IMR-90 (cell line): ENCODE results near the gene SLIT2.
A peak's percentile ranks its signal among the peaks of the same experiment; 100 is the strongest.

Experiments
- BHLHE40 ChIP-seq: fragments of 150-350 bp; IDR thresholded peaks from 2 replicates; pipeline ENCODE4 v1.6.1; 2016; ENCODE audit warnings: mild to moderate bottlenecking, low read depth, low read length
- CEBPB ChIP-seq: IDR thresholded peaks from 2 replicates; pipeline ENCODE4 v1.6.1; 2012; ENCODE audit warnings: low read depth, low read length, improper control_type of control experiment
- CHD1 ChIP-seq: IDR thresholded peaks from 2 replicates; pipeline ENCODE4 v1.6.1; 2012; ENCODE audit warnings: low read depth, low read length, improper control_type of control experiment
- FOS ChIP-seq: fragments of 150-350 bp; IDR thresholded peaks from 2 replicates; pipeline ENCODE4 v1.6.1; 2016; ENCODE audit warnings: low read depth, low read length
- MAZ ChIP-seq: IDR thresholded peaks from 2 replicates; pipeline ENCODE4 v1.6.1; 2012; ENCODE audit warnings: low read depth, mild to moderate bottlenecking, low read length, improper control_type of control experiment, moderate library complexity, borderline replicate concordance
- POLR2A ChIP-seq: IDR thresholded peaks from 2 replicates; pipeline ENCODE4 v1.6.1; 2012; ENCODE audit warnings: mild to moderate bottlenecking, low read depth, low read length
- RAD21 ChIP-seq: IDR thresholded peaks from 2 replicates; pipeline ENCODE4 v1.6.1; 2012; ENCODE audit warnings: low read length, improper control_type of control experiment
- RCOR1 ChIP-seq: IDR thresholded peaks from 2 replicates; pipeline ENCODE4 v1.6.1; 2012; ENCODE audit warnings: mild to moderate bottlenecking, low read length, improper control_type of control experiment; ENCODE audit not compliant: insufficient replicate concordance
- RFX5 ChIP-seq: IDR thresholded peaks from 2 replicates; pipeline ENCODE4 v1.8.0; 2012; ENCODE audit warnings: low read depth, mild to moderate bottlenecking, low read length, moderate library complexity
- SMC3 ChIP-seq: fragments of 150-350 bp; IDR thresholded peaks from 2 replicates; pipeline ENCODE4 v1.6.1; 2016; ENCODE audit warnings: low read depth, mild to moderate bottlenecking, antibody characterized with exemption, low read length, moderate library complexity
- TF ChIP-seq, protein P1 (sequence below): conservative IDR thresholded peaks from 2 replicates; pipeline ENCODE4 v1.5.1; 2012; ENCODE audit warnings: mild to moderate bottlenecking, low read depth, low read length, improper control_type of control experiment
- TF ChIP-seq, protein P2 (sequence below): fragments of 150-350 bp; IDR thresholded peaks from 2 replicates; pipeline ENCODE4 v1.6.1; 2016; ENCODE audit warnings: low read depth, mild to moderate bottlenecking, low read length, moderate library complexity, borderline replicate concordance
- TF ChIP-seq, protein P3 (sequence below): fragments of 150-350 bp; IDR thresholded peaks from 2 replicates; pipeline ENCODE4 v1.6.1; 2017; ENCODE audit warnings: mild to moderate bottlenecking, antibody characterized with exemption, low read length, low read depth

DNA sequence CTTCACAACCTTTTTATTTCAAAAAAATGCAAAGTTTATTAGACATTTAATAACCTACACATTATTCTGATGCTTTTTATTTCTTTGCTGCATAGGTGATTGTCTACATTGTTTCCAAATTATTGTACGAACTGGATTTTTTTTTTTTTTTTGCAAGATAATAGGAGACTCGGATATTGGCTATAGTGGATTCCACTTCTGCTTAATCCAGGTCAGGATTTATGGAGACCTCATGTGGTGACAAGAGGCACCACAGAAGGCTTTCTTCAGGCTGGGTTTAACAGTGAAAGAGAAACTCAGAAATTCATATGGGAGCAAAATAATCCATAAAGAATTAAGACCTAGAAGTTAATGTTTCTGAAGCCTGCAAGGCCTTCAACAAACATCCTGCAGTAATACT is 2.4 kb upstream of the SLIT2 start:
- TF ChIP-seq, protein P1, sequence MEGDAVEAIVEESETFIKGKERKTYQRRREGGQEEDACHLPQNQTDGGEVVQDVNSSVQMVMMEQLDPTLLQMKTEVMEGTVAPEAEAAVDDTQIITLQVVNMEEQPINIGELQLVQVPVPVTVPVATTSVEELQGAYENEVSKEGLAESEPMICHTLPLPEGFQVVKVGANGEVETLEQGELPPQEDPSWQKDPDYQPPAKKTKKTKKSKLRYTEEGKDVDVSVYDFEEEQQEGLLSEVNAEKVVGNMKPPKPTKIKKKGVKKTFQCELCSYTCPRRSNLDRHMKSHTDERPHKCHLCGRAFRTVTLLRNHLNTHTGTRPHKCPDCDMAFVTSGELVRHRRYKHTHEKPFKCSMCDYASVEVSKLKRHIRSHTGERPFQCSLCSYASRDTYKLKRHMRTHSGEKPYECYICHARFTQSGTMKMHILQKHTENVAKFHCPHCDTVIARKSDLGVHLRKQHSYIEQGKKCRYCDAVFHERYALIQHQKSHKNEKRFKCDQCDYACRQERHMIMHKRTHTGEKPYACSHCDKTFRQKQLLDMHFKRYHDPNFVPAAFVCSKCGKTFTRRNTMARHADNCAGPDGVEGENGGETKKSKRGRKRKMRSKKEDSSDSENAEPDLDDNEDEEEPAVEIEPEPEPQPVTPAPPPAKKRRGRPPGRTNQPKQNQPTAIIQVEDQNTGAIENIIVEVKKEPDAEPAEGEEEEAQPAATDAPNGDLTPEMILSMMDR = peak; percentile 64
- TF ChIP-seq RFX5 (no peak), POLR2A (no peak), SMC3 (peak; percentile 51; the same call in 1 of the 2 replicates), RAD21 (peak; percentile 70), CHD1 (no peak), CEBPB (no peak), RCOR1 (no peak), MAZ (no peak), FOS (no peak), BHLHE40 (no peak)
- TF ChIP-seq, protein P2, sequence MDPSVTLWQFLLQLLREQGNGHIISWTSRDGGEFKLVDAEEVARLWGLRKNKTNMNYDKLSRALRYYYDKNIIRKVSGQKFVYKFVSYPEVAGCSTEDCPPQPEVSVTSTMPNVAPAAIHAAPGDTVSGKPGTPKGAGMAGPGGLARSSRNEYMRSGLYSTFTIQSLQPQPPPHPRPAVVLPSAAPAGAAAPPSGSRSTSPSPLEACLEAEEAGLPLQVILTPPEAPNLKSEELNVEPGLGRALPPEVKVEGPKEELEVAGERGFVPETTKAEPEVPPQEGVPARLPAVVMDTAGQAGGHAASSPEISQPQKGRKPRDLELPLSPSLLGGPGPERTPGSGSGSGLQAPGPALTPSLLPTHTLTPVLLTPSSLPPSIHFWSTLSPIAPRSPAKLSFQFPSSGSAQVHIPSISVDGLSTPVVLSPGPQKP = no peak
- TF ChIP-seq, protein P3, sequence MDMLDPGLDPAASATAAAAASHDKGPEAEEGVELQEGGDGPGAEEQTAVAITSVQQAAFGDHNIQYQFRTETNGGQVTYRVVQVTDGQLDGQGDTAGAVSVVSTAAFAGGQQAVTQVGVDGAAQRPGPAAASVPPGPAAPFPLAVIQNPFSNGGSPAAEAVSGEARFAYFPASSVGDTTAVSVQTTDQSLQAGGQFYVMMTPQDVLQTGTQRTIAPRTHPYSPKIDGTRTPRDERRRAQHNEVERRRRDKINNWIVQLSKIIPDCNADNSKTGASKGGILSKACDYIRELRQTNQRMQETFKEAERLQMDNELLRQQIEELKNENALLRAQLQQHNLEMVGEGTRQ = no peak
